Prostate gland (tissue), 2 donors: ENCODE results near the gene CAPRIN2.

ENCODE experiments used
- POLR2A ChIP-seq: fragments of 450-650 bp; IDR thresholded peaks from one replicate; pipeline ENCODE4 v1.6.1; 2016; ENCODE audit warnings: antibody characterized with exemption, mild to moderate bottlenecking
- TF ChIP-seq, protein P1 (sequence below), 4 experiments: fragments of 200-600 bp in 2 of 4; fragments of 450-650 bp in 2 of 4; sonication (generic) in 2 of 4; IDR thresholded peaks; 1 replicate in 3 of 4; 2 replicates in 1 of 4; pipeline ENCODE4 v1.5.1; 2016 to 2019; ENCODE audit warnings: antibody characterized with exemption in 4 of 4, mild to moderate bottlenecking in 2 of 4, moderate library complexity in 2 of 4

GRCh38 chr12:30695199-30696102, 59.3 kb downstream of the CAPRIN2 start, which contains the start of gene IPO8:
- no peak for TF ChIP-seq POLR2A
- TF ChIP-seq, protein P1, sequence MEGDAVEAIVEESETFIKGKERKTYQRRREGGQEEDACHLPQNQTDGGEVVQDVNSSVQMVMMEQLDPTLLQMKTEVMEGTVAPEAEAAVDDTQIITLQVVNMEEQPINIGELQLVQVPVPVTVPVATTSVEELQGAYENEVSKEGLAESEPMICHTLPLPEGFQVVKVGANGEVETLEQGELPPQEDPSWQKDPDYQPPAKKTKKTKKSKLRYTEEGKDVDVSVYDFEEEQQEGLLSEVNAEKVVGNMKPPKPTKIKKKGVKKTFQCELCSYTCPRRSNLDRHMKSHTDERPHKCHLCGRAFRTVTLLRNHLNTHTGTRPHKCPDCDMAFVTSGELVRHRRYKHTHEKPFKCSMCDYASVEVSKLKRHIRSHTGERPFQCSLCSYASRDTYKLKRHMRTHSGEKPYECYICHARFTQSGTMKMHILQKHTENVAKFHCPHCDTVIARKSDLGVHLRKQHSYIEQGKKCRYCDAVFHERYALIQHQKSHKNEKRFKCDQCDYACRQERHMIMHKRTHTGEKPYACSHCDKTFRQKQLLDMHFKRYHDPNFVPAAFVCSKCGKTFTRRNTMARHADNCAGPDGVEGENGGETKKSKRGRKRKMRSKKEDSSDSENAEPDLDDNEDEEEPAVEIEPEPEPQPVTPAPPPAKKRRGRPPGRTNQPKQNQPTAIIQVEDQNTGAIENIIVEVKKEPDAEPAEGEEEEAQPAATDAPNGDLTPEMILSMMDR (IDR thresholded peaks at IDR 0.05) = peak in 3 of 4 experiments; percentile 7 to 39 (median 10)
